Stimulated activated CD8-positive, alpha-beta memory T cell treated with anti-CD3 and anti-CD28 coated beads, Interleukin-12 subunit alpha, Interleukin-12 subunit beta, amount 100 ng/mL, for 4 hours (primary cell): Measurements from ENCODE around the gene CAND2.

ENCODE experiments used
- DNase-seq: peaks from one replicate; pipeline ENCODE4 v3.0.0-alpha.2; 2020; ENCODE audit warnings: low read depth

The CAND2 gene

GRCh38 chr3:12796171-12797123 is at the start of gene CAND2:
Gene CAND2 (plus strand): TSS chr3:12796680. CDS start chr3:12796721, 41 bp downstream.
- no peak for DNase-seq

GRCh38 chr3:12748477-12748876 is 48.0 kb upstream of the CAND2 start:
- no peak for DNase-seq

- no peak for DNase-seq
Observed at GRCh38 chr3:12750223-12750622, 46.3 kb upstream of the CAND2 start.

- DNase-seq: peak; percentile 19
Observed at GRCh38 chr3:12750658-12751071, 45.8 kb upstream of the CAND2 start.

GRCh38 chr3:12751571-12751970 is 44.9 kb upstream of the CAND2 start:
- no peak for DNase-seq

GRCh38 chr3:12752102-12752501 is 44.4 kb upstream of the CAND2 start:
- DNase-seq: no peak

- DNase-seq: no peak
Observed at GRCh38 chr3:12752809-12753208, 43.7 kb upstream of the CAND2 start.

GRCh38 chr3:12753275-12754028 is 43.0 kb upstream of the CAND2 start:
- no peak for DNase-seq

GRCh38 chr3:12754313-12754712 is 42.2 kb upstream of the CAND2 start:
- no peak for DNase-seq

GRCh38 chr3:12755754-12756153 is 40.7 kb upstream of the CAND2 start:
- DNase-seq: no peak

GRCh38 chr3:12756175-12756574 is 40.3 kb upstream of the CAND2 start:
- DNase-seq: no peak

- DNase-seq: no peak
Observed at GRCh38 chr3:12756635-12757034, 39.8 kb upstream of the CAND2 start.

- no peak for DNase-seq
Observed at GRCh38 chr3:12758025-12758781, 38.3 kb upstream of the CAND2 start.

- no peak for DNase-seq
Observed at GRCh38 chr3:12759097-12759679, 37.3 kb upstream of the CAND2 start, which contains the start of gene TMEM40. Gene TMEM40 (minus strand): TSS chr3:12759259. CDS start chr3:12749832, 9,427 bp downstream.

- no peak for DNase-seq
Observed at GRCh38 chr3:12759693-12760565, 36.6 kb upstream of the CAND2 start.

GRCh38 chr3:12764171-12764776 is 32.2 kb upstream of the CAND2 start:
- DNase-seq: no peak

- no peak for DNase-seq
Observed at GRCh38 chr3:12766541-12766940, 29.9 kb upstream of the CAND2 start.

GRCh38 chr3:12768579-12769527 is 27.6 kb upstream of the CAND2 start:
- no peak for DNase-seq

- DNase-seq: no peak
Observed at GRCh38 chr3:12769761-12770160, 26.7 kb upstream of the CAND2 start.
